ENCODE measurements around the gene TTC23.

Gene TTC23

DNA sequence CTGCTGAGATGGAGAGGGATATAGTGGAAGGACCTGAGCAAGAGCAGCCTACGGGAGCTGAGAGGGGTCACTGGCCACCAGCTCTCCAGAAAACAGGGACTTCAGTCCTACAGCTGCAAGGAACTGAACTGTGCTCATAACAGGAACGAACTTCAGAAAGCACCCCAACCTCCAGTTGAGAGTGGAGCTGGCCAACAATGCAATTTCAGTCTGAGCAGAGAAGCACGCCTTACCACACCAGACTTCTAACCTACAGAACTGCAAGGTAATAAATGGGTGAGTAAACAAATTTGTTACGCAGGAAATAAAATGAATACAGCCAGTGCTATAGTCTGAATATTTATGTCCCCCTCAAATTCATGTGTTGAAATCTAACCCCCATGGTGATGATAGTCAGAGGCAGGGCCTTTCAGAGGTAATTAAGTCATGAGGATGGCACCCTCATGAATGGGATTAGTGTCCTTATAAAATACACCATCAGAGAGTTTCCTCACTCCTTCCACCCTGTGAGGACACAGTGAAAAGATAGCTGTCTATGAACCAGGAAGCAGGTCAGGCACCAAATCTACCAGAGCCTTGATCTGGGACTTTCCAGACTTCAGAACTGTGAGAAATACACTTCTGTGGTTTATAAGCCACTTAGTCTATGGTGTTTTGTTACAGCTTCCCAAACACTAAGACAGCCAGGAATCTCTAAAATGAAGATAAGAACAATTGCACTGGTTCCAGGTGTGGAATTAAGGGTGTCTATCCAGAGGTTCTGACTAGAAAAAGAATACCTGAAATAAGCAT lies 85.9 kb downstream of the TTC23 start:
- DNase-seq = no peak

DNA sequence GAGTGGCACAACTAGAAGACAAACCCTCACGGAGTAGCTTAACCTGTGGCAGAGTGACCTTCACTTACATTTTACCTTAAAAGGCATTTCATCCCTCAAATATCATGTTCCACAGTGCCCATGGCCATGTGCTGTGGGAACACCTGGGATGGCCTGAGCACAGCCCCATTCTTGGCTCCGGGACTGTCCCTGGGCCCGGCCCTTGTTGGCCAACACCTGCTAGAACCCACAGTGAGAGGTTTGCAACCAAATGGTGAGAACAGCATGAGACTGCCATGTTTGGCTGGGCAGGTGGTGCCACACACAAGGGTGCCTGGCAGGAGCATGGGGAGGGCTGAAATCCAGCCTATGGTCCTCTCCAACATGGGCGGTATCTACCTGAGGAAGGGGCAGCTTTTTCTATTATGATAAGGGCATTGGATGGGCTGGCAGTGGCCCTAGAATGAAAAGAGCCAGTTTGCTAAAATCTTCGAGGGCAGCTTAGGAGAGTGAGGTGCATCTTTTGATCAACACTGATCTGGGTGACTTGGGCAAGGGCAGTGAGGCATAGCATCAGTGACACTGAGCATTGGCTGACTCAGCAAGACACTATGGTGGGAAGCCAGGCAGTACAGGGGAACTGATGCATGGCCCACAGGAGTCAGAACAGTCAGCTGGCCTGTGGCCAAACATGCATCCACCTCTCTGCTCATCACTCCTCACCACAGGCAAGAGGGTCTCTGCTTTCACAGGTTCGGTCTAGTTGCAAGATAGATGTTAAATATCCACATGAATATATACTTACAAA lies 90.6 kb downstream of the TTC23 start:
- no peak for DNase-seq

DNA sequence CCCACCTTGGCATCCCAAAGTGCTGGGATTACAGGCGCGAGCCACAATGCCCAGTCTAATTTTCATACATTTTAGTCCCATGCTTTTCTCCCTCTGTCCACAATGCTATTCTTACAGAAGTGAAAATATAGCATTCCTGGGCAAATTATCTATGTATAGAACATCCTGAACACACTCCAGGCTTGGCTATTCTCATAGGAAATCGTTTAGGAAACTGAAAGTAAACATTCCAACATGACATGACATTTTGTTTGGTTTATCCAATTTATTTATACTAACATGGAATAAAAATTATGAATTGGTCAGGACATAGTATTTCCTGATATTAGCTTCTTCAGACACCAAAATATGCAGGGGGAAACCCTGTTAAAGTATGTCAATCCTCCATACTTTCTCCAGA lies 91.9 kb downstream of the TTC23 start:
- DNase-seq = no peak

DNA sequence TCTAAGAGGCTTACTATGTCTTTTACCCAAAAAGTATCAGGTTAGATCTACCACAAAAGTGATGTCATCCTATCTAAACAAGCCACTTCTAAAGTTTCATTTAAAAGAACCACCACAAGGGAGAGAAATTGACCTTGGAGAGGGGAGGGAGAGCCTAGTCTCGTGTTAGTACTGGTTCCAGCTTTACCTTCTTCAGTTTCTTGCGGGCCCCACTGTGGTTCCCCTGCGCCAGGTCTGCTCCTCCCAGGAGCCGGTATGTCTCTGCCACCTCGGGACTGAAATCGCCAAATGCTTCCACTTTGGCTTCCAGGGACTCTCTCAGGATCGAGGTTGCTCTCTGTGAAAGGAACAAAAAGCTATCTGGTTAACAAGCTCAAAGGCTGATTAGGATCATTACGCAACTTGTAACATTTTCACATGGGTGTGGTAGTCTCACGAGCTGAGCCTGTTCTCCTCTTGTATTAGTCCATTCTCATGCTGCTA lies 93.4 kb downstream of the TTC23 start:
- no peak for DNase-seq

DNA sequence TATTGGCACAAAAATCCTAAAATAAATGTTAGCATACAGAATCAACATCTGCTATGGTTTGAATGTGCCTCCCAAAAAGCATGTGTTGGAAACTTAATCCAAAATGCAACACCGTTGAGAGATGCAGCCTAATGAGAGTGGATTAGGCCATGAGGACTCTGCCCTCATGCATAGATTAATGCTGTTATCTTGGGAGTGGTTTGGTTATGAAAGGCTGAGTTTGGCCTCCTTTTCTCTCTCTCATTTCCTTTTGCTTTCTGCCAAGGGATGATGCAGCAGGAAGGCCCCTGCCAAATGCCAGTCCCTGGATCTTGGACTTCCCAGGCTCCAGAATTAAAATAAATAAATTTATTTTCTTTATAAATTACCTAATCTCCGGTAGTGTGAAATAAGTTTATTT lies 95.1 kb downstream of the TTC23 start:
- DNase-seq = no peak

DNA sequence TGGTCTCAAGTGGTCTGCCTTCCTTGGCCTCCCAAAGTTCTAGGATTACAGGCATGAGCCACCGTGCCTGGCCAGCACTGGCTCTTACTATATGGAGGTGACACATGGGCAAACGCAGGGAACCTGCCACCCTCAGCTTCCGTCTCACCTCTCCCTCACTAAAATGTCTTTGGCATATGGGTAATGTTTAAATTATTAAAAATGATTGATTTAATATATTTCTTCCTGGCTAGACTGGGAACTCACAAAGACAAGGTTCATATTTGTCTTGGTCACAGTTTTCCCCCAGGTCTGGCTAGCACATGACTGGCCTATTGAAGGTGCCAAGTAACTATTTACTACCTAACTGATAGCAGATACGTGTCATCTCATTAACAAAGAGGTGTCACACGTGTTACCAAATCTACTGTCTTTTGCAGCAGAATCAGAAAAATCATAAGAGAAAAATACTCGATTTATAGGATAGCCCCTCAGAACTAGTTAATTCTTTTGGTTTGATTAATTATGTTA lies 96.3 kb downstream of the TTC23 start:
- no peak for DNase-seq

DNA sequence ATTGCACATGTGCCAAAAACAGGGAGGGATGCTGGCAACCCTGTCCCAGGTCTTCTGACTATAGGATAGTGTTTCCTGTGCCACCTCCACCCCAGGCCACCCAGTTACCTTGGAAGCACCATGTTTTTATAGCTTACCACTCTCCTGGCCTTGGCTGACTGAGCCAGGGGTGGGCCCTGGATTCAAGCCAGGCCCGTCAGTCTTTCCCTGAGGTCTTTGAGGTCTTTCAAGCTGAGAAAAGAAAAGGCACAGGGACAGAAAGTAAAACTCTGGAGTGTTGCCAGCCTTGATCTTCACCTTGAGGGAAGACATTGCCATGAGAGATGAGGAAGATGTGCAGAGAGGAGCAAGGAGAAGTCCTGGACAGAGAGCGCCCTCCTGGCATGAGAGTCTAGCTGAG lies 98.2 kb downstream of the TTC23 start:
- DNase-seq = no peak

DNA sequence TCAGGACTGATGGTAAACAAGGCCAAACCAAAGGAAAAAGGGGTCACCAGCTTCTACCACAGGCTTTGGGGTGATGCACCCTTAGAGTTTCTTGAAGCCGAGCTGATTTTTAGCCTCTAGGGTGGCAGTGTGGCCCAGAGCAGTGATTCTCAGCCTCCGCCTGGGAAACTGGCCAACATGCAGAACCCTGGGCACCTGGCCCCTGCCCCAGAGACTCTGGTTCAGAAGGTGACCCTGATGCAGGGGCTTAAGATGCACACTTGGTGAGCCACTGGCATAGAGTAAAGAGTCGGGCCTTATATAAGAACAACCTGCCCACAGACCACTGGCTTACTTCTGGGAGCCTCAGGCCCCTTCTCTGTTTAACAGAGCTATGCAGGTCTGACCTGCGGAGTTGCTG lies 100.0 kb downstream of the TTC23 start:
- no peak for DNase-seq

DNA sequence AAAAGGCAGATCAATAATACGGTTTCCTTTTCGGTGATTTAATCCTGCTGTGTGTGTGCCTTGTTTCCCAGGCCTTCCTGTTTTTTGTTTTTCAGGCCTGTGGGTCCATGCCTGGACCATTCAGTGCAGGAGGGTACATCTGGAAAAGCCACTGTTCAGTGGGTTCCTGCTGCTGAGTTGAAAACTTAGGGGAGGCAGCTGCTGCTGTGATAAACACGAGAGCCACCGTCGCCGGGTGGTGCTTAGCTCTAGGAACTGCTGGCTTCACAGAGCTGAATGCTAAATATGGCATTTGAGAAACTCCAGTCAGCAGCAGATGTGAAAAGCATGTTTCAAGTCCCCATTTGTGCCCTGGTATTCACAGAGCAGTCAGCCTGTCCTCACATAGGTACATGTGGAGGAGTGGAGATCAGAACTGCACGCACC lies 100.5 kb downstream of the TTC23 start:
- DNase-seq = no peak

DNA sequence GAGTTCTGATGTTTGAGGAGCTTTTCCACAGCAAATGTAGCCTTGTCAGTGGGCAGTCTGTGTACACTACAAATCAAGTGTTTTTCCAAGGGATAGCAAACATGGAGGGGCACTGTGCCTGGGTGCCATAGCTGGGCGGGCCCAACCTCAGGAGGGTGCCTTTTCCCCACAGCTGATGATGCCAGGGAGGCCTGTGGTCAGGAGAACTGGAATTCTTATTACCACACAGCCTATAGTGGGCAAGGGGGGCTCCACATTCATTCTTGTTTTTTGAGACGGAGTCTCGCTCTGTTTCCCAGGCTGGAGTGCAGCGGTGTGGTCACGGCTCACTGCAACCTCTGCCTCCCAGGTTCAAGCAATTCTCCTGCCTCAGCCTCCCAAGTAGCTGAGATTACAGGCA lies 102.7 kb downstream of the TTC23 start:
- no peak for DNase-seq

DNA sequence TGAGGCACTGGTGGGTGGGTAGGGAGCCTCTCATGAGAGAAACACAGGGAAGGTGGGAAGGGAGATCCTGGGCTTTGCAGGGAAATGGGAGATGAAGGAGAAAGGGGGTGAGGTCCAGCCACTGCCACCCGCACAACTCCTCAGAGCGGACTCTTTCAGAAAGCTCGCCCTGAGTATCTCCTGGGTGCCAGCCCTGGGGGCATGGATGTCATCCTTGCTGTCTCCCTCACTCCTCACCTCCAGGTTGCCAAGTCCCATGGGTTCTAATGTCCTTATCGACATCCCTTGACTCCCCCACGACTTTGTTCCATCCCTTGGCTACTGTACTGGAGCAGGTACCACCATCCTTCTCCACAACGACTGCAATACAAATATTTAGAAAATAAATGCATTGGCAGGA lies 103.6 kb downstream of the TTC23 start:
- DNase-seq = no peak

DNA sequence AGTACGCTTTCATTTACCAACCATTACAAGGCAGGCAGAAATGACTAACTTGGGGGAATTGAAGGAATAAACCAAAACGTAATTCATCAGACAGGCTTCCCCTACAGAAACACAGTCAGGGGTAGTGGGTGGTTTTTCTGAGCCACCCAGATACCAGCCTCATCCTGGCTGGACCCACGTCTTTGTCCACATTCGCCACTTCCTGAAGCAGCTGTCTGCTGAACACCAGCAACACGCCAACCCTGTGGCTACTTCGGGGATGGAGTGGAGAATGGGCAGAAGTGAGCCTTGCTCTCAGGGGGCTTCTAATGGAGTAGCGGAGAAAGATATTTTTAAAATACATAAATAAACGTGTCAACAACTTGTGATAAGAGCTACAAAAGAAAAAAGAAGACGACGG lies 104.4 kb downstream of the TTC23 start:
- DNase-seq = no peak

DNA sequence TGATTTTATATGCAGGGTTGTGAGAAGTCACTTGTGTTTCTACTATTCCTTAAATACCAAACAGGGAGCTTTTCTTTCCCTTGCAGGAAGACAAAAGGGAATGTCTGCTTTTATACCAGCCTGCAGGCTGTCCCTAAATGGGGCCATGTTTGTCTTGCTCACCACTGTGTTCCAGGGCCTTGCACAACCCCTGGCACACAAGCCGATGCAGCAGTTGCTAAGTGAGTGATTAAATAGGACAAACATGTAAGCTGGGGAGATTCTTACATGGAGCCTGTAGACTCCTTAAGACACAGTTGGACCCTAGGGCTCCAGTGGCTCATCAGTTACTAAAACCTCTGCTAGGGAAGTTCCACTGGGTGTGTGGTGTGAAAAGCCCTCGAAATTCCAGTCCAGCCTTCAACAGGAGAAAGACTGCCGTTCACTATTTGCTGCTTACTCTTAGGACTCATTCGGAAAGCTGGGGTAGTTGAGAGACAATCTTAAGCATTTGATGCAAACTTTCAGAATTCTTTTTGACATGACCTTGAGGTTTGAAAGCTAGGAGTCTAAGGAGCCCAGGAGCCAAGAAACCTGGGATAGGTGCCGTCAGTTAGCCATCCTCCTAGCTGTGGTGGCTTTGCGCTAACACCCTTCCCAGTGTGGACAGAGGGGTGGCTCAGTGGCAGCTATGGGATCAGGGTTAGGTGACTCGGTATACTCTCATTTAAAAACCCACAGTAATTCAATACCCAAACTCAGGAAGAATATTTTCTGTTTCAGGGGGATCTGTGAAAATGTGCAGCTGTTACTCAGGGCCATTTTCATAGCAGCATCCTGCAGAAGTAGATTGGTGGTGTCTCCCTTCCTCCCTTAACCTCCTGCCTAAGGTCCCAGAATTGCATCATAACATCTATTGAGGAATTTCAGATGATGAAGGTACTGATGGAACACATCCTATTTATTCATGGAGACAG lies 105.4 kb downstream of the TTC23 start:
- DNase-seq = no peak

DNA sequence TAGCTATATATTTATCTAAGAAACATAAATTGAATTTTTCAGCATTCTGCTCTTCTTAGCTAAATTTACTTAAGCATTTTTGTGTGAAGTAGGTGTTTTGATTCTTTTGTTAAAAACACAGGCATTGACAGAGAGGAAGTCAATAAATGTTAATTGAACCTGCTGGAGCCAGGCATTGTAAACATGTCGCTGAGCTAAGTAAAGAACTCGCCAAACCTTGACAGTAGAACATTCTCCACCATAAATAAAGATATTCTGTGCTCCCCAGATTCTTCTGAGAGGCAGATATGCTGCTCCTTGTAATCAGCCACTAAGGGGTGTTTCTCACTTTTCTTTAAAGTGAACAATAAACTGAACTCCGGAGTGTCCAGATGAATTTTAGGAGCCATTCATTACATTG lies 106.1 kb downstream of the TTC23 start:
- no peak for DNase-seq

DNA sequence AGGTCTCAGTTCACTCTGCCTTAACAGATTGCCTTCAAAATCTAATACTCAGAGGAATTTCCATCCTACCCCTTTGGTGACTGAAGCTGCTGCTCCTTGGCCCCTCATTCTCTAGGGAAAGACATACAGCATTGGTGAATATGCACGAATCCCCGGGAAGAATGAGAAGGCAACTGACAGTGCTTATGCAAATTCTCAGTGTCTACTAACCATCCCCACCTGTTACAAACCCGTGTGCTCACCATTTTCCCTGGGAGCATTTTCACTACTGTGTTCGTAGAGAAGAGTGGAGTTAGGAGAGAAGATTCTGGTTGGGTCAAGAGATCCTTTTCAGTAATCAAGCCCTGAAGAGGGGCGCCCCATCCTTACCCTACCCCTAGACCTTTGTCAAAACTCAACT lies 106.8 kb downstream of the TTC23 start:
- no peak for DNase-seq

DNA sequence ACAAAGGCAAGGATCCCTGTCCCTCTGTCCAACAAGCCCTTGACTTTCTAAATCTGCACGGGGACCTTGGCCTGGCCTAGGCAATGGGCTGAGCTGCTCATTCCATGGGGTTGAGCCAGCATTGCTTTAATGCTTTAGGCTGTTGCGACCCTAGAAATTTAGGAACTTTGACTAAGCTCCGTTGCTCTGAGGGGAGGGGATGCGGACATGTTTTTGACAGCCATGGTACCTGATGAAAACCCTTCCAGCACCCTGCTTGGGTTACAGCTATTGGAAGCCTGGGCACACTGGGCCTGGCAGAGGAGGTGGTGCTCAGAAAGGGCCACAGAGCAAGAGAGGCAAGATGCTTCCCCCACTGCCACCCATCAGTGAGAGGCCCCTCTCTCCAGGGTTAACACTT lies 107.4 kb downstream of the TTC23 start:
- no peak for DNase-seq

DNA sequence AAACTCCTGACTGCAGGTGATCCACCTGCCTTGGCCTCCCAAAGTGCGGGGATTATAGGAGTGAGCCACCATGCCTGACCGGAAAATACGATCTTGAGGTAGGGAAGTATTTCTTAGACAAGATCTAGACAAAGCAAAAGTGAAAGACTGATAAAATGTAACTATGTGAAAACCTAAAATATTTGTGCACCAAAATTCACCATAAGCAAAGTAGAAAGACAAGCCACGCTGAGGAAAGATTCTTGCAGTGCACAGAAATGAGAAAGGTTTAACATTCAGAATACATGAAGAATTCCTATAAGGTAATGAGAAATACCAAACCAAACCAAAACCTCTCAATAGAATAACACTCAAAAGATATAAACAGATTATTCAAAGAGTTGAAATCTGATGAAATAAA lies 108.8 kb downstream of the TTC23 start:
- DNase-seq = no peak

DNA sequence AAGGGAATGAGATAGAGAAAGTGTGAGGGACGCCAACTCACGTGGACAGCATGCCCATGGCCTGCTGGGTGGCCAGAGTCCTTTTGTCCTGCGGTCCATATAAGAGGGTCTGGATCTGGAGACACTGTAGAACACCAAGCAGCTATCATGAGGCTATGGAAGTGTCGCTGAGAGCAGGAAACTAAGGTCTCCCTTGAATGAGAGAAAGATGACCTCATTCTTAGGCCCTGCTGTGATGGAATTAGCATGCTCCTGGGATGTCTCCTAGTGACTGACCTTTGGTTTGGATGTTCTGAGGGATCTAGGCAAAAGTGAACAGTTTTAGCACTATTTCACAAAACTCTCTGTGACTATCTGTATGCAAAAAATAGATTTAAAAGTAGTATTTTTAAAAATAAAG lies 110.1 kb downstream of the TTC23 start:
- DNase-seq = no peak

DNA sequence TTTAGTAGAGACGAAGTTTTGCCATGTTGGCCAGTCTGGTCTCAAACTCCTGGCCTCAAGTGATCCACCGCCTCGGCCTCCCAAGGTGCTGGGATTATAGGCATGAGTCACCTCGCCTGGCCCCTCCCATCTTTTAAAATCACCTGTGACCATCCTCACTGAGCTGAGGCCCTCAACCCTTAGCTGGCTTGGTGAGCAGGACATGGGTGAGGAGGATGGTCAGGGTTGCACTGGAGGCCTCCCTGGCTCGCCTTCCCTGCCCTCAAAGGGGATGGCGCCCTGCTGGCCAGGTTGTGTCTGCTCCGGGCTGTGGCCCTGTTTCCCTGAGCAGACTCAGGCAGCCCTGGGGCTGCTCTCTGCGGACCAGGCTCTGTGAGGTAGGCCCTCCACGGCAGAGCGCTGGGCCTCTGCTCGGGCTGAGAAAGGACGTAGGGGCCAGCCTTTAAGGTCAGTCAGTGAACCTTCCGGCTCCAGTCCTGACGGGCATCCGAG lies 110.8 kb downstream of the TTC23 start:
- DNase-seq = no peak

DNA sequence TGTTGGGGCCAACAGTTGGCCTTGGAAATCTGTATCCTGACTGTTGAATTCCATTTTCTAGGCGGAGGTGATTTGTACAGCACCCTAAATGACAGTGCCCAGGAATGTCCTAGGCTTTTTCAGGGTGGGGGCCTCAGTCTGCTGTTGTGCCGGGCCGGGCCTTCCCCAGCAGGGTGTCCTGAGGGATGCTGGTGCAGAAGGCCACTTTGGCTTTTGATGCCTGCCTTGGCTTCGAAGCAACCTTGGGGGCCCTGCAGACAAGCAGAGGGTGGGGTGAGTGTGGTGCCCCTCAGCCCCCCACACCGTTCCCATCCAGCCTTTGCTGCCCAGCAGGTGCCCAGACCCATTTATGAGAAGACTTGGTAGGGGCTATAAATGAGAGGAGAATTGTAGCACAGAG lies 111.5 kb downstream of the TTC23 start:
- DNase-seq = no peak

DNA sequence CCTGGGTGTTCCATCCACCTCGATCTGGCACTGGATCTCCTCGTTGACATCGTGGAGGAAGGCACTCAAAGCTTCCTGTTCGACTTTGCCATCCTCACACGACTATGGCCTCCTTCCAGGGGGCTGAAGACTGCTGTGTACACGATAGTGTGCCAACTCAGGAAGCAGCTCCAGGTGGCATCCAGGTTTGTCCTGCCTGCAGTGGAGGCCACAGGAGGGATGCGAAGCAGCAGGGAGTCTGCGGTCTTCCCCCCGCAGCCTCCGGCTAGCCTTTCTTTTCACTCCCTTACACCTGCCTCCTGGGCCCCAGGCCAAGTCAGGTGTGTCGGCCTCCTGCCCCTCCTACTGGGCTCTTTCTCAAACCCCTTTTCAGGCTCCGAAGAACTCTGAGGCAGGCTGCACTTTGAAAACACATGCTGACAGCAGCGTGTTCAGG lies 112.3 kb downstream of the TTC23 start:
- no peak for DNase-seq

DNA sequence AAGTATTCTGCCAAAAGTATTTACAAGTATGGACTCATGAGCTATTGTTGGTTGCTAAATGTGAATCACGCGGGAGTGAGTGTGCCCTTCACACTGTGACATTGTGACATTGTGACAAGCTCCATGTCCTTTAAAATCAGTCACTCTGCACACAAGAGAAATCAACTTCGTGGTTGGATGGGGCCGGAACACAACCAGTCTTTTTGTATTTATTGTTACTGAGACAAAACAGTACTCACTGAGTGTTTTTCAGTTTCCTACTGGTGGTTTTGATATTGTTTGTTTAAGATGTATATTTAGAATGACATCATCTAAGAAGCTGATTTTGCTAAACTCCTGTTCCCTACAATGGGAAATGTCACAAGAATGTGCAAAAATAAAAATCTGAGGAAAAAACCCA lies 114.2 kb downstream of the TTC23 start:
- DNase-seq = no peak

DNA sequence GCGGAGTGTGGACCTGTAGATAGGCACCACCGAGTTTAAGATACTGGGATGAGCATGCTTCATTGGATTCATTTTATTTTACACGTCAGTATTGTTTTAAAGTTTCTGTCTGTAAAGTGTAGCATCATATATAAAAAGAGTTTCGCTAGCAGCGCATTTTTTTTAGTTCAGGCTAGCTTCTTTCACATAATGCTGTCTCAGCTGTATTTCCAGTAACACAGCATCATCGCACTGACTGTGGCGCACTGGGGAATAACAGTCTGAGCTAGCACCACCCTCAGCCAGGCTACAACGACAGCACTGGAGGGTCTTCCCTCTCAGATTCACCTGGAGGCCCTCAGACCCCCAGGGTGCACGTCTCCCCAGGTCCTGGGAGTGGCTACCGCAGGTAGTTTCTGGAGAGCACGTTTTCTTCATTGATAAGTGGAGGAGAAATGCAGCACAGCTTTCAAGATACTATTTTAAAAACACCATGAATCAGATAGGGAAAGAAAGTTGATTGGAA lies 115.0 kb downstream of the TTC23 start:
- DNase-seq = no peak
